ENCODE results near the gene AFP.

The AFP gene

DNA sequence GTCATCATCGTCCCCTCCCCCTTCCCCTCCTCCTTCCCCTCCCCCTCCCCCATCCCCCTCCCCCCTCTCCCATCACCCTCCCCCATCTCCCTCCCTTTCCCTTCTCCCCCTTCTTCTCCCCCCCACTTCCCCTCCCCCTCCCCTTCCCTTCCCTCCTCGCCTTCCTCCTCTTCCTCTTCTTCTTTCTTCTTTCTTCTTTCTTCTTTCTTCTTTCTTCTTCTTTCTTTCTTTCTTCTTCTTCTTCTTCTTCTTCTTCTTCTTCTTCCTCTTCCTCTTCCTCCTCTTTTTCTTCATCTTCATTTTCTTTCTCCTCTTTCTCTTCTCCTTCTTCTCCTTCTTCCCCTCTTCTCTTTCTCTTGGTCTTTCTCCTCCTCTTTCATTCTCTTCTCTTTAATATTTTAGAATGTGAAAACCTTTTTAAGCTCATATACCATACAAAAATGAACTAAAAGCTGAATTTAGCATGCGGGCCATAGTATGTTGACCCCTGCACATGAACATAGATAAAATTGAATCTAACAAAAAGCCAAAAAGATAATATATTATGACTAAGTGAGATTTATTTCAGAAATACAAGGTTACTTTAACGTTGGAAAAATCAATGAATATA, 25.0 kb downstream of the AFP start:
- no peak for DNase-seq (ENCODE audit: low read depth)

DNA sequence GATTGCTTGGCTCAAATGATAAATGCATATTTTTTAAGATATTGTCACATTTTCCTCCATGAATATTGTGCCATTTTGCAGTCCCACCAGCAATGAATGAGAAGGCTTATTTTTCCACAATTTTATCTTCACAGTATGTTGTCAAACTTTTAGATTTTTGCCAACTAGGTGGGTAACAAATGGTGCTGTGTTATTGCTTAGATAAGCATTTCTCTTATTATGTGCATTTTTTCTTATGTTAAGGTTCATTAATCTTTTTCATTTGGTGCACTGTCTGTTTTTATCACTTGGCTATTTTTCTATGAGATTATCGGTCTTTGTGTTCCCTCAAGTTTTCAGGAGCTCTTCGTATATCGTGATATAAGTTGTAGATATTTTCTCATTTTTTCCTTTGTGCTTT, 32.1 kb downstream of the AFP start:
- no peak for DNase-seq (ENCODE audit: low read depth)

DNA sequence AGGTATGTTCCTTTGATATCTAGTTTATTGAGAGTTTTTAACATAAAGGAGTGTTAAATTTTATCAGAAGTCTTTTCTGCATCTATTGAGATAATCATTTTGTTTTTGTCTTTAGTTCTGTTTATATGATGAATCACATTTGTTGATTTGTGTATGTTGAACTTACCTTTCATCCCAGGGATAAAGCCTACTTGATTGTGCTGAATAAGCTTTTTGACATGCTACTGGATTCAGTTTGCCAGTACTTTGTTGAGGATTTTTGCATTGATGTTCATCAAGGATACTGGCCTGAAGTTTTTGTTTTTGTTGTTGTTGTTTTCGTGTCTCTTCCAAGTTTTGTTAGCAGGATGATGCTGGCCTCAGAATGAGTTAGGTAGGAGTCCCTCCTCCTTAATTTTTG, 34.7 kb downstream of the AFP start:
- DNase-seq (ENCODE audit: low read depth) = no peak

DNA sequence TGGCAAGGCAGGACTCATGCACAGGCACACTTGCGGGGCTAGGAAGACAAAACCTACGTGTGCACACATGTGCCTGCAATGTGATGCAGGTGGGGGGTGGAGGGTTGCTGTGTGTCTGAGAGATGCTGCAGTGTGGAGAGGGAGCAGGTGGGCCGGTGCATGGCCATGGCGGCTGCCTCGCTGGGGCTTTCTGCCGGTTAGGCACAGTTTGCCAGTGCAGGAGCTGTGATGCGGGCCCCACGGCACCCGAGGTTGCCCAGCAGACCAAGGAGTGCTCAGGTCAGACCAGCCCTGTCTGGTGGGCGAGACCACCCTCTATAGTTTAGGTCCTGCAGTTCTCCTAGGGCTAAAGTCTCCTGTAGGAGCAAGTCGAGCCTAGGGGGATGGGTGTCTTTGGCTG, 41.2 kb downstream of the AFP start:
- DNase-seq (ENCODE audit: low read depth) = no peak

DNA sequence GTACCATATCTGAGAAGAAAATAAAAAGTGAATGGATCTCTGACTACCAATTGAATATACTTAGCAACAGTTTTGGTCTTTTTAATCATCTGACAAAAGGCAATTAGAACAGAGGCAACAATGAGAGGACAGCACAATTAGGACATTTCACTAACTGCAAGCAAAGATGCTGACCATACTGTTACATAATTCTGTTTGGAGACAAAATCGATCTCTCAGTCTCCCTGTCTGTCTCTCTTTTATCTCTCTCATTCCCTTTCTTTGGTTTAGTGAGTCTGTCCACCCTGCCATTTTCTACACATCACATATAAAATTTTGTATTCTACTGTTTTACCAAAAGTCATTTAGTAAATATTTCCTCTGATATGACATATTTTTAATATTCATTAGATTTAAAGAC, 43.3 kb downstream of the AFP start:
- DNase-seq (ENCODE audit: low read depth) = no peak

DNA sequence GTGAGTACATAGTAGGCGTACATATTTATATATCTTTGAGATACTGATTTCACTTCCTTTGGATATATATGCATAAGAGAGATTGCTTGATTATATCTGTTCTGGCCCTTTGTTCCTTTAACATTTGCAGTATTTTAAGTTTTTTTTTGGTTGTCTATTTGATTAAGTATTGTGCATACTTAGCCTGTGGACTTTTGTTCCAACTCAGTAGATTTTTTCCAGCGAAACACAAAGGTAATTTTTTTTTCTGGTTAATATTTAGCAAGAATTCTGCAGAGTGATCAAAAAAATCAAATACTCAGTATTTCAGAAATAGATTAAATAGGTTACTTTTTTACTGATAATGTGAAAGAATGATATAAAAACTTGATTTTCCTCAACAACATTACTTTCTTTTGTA, 45.3 kb downstream of the AFP start, which contains the start of gene AFM:
AFM (plus strand) TSS at position 388 of the 400 bp plus-strand sequence. CDS start 31 bp downstream, outside the sequence.
- no peak for DNase-seq (ENCODE audit: low read depth)

DNA sequence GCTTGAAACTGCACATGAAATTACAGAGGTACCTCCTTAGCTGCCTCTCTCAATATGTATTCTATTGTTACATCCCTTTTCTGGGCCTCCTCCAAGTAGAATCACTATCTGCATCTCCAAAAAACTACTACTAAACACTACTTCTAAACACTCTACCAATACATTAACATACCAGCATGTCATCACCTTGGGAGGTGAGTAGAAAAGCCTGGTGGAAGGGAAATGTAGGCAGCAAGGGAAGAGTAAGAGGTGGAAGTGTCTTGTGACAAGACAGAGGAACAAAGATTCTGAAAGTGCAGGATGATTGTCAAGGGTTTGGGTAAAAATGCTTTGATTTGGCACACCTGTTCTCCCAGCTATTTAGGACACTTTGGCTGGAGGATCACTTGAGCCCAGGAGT, 49.1 kb downstream of the AFP start:
- no peak for DNase-seq (ENCODE audit: low read depth)

DNA sequence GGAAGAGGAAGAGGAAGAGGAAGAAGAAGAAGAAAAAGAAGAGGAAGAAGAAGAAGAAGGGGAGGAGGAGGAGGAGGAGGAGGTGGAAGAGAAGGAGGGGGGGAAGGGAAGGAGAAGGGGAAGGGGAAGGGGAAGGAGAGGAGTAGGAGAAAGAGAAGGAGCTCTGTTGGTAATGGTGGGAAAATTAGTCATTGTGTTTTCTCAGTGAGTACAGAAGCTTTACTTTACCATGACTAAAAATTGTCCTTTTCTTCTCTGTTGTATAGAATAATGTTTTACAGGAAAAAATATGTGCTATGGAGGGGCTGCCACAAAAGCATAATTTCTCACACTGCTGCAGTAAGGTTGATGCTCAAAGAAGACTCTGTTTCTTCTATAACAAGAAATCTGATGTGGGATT, 49.6 kb downstream of the AFP start:
- no peak for DNase-seq (ENCODE audit: low read depth)

DNA sequence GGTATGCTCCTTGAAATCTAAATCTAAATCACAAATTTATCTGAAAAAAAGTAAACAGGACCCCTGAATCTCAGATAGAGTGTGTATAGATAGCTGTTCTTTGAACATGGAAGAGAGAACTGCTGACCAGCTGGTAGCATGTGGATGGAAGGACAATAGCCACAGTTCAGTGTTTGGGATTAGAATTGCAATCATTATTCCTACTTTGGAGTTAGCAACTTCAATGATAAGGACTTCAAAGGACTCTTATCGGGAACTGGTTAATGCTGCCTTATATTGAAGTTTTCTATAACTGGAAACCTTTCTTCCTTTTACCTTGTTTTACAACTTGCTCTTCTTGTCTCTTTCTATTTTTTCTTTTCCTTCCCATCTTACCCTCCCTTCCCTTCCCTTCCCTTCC, 50.5 kb downstream of the AFP start:
- no peak for DNase-seq (ENCODE audit: low read depth)

DNA sequence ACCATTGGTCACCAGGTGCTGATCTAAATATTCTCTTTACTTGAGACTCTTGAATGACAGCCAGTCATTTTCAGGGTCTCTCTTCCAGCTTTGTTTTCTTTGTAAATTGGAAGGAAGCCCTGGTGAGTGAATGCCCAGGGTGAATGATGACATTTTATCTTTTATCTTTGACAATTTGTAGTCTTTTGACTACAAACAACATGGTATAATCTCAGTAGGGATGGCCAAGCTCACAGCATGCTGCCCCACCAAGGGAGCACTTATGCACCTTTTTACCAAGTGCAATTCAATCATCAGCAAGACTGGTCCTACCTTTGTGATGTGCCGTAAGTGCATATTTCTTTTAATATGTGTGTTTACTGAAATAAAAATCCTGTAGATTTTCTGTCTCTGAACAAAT, 51.2 kb downstream of the AFP start:
- DNase-seq (ENCODE audit: low read depth) = no peak

DNA sequence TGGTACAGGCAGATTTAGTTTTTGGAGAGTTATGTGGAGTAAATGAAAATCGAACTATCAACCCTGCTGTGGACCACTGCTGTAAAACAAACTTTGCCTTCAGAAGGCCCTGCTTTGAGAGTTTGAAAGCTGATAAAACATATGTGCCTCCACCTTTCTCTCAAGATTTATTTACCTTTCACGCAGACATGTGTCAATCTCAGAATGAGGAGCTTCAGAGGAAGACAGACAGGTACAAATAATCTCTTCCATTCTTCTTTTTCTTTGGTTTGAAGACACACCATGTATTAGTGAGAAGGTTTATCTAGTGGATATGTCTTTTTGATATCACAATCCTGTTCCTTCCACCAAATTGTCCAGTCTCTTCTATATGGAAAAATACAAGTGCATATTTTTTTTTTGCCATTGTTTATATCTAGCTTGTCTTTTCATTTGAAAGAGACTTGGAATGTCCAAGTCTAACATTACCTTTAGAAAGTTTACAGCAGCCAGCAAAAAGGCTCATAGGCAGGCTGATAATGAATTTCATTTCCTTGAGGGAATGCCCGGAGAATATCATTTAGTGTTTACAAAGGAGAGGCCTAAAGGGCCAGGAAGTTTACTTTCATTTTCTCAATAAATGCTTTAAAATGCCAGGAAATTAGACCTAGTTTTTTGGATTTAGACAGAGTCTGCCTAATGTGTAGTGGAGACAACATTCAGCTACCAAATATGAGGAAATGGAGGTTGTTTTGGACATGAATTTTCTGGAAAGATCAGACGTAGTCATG, 64.2 kb downstream of the AFP start:
- DNase-seq (ENCODE audit: low read depth) = no peak

DNA sequence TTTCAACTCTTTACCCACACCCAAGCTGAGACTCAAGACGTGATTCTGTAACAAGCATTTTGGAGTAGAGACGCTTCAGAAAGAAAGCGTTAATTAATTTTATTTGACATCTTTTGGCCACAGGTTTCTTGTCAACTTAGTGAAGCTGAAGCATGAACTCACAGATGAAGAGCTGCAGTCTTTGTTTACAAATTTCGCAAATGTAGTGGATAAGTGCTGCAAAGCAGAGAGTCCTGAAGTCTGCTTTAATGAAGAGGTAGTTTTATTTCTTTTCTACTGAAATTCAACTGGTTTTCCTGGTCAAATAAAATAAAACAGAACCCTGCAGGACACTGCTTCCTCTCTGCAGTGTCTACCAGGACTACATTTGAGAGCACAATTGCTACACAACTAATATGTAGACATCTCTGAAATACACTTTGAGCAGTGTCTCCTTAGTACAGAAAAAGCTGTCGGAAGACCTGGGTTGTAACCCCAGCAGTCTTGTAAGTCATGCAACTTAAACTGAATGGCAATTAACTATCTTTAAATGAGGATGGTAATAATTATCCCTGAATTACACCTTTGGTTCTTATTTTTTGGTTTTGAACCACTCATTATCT, 65.7 kb downstream of the AFP start:
- no peak for DNase-seq (ENCODE audit: low read depth)

DNA sequence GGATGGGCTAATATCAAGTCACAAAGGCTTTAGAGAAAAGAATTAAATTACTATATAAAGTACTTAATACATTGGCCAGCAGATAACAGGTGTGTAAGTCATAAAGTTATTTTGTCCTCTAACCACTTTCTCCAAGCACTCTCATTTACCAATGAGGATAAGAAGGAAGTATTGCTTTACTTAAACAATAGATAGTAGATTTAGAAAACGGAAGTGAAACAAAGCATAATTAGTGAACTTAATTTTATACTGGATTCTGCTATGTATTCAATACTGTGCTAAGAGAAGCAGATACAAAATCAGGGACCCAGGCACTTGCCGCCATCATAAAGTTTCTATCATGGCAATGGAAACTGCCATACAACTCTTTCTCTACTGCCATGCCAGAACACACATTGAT, 69.5 kb downstream of the AFP start:
- no peak for DNase-seq (ENCODE audit: low read depth)

All from GM04503 (cell line).